ENCODE results near the gene OIP5. TPM values are rescaled to one million over a fixed set of nuclear protein-coding genes. Genes with fewer than 3 reads are reported as not detected.

Gene OIP5
- polyA plus RNA-seq, 1 donor from 2014 or later, result 1.7 TPM

- H3K36me3 ChIP-seq (ENCODE audit: insufficient read depth, low read length), result peaks cover 8% of the 10 kb centered on the region
- H3K9ac ChIP-seq (ENCODE audit: low read length), result no peak overlapping the region
- peaks cover 18% of the 10 kb centered on the region for H3K79me2 ChIP-seq (replicated peaks; ENCODE audit: insufficient read depth, low read length)
- H3K9me3 ChIP-seq (ENCODE audit: low read length), result no peaks in the 10 kb centered on the region
- no peaks in the 10 kb centered on the region for H3F3A ChIP-seq (ENCODE audit: insufficient read depth, low read length, poor library complexity, severe bottlenecking)
- no peaks in the 10 kb centered on the region for H3K9me2 ChIP-seq (ENCODE audit: insufficient read depth, low read length)
- H3K27me3 ChIP-seq (ENCODE audit: insufficient read depth, low read depth, low read length), result no peaks in the 10 kb centered on the region
- no peaks in the 10 kb centered on the region for H4K20me1 ChIP-seq (ENCODE audit: insufficient read depth)
- H3K4me2 ChIP-seq (ENCODE audit: low read length), result no peak overlapping the region
- H2AFZ ChIP-seq (ENCODE audit: low read depth, low read length), result no peak overlapping the region
- TF ChIP-seq EZH2 (IDR thresholded peaks at IDR 0.05; ENCODE audit: borderline replicate concordance, insufficient read depth, low read length, poor library complexity, severe bottlenecking), result no peak
- TF ChIP-seq EP300 (conservative IDR thresholded peaks at IDR 0.05; ENCODE audit: poor library complexity, severe bottlenecking), result no peak
- no peak for TF ChIP-seq POLR2AphosphoS5 (IDR thresholded peaks at IDR 0.05)
- no peak for TF ChIP-seq TAF1 (IDR thresholded peaks at IDR 0.05; ENCODE audit: low read depth)
- no peak for TF ChIP-seq REST (IDR thresholded peaks at IDR 0.05; ENCODE audit: borderline replicate concordance)
- no peak for TF ChIP-seq CTCF (IDR thresholded peaks at IDR 0.05; ENCODE audit: poor library complexity, severe bottlenecking)
- no peak for TF ChIP-seq MXI1 (conservative IDR thresholded peaks at IDR 0.05; ENCODE audit: poor library complexity, severe bottlenecking)
- no peak overlapping the region for H3K4me3 ChIP-seq (ENCODE audit: low read length)
- no peak overlapping the region for H3K27ac ChIP-seq (ENCODE audit: low read length)
Measured at GRCh38 chr15:41289953-41290352, 42.4 kb downstream of the OIP5 start.

GRCh38 chr15:41288464-41288863 lies 43.9 kb downstream of the OIP5 start:
- Histone ChIP-seq H3K9ac (ENCODE audit: low read length) (no peak overlapping the region), H3K79me2 (replicated peaks; ENCODE audit: insufficient read depth, low read length) (peaks cover 29% of the 10 kb centered on the region), H3K27ac (ENCODE audit: low read length) (no peak overlapping the region), H3K9me3 (ENCODE audit: low read length) (no peaks in the 10 kb centered on the region), H3K4me2 (ENCODE audit: low read length) (no peak overlapping the region), H3K27me3 (ENCODE audit: insufficient read depth, low read depth, low read length) (no peaks in the 10 kb centered on the region), H3K36me3 (ENCODE audit: insufficient read depth, low read length) (peaks cover 8% of the 10 kb centered on the region), H4K20me1 (ENCODE audit: insufficient read depth) (no peaks in the 10 kb centered on the region), H3F3A (ENCODE audit: insufficient read depth, low read length, poor library complexity, severe bottlenecking) (peaks cover 2% of the 10 kb centered on the region), H3K4me3 (ENCODE audit: low read length) (no peak overlapping the region), H3K9me2 (ENCODE audit: insufficient read depth, low read length) (no peaks in the 10 kb centered on the region), H2AFZ (ENCODE audit: low read depth, low read length) (no peak overlapping the region)
- TF ChIP-seq CTCF (IDR thresholded peaks at IDR 0.05; ENCODE audit: poor library complexity, severe bottlenecking), result no peak

Data from neural cell (in vitro differentiated cells).